Stomach smooth muscle (tissue), 2 donors: ENCODE results near the gene HIGD1C.

Experiments used
- H3K27ac ChIP-seq: one replicate; pipeline ENCODE4 v1.7.0; 2013; ENCODE audit warnings: mild to moderate bottlenecking, low read length, inconsistent platforms
- H3K27me3 ChIP-seq, 2 donors: one replicate each; pipeline ENCODE4 v1.7.0; 2013; ENCODE audit warnings: low read length in 2 of 2; ENCODE audit not compliant: insufficient read depth in 2 of 2, control insufficient read depth in 1 of 2
- H3K36me3 ChIP-seq, 2 donors: one replicate each; pipeline ENCODE4 v1.7.0; 2013; ENCODE audit warnings: low read length in 2 of 2; ENCODE audit not compliant: control insufficient read depth in 2 of 2, insufficient read depth in 2 of 2
- H3K4me1 ChIP-seq: one replicate; pipeline ENCODE4 v1.7.0; 2013; ENCODE audit warnings: low read length; ENCODE audit not compliant: control insufficient read depth, insufficient read depth
- H3K4me3 ChIP-seq, 2 donors: one replicate each; pipeline ENCODE4 v1.7.0; 2013; ENCODE audit warnings: low read length in 2 of 2
- H3K9ac ChIP-seq, 2 donors: one replicate each; pipeline ENCODE4 v1.7.0; 2013; ENCODE audit warnings: low read length in 2 of 2, mild to moderate bottlenecking in 1 of 2
- H3K9me3 ChIP-seq, 2 donors: one replicate each; pipeline ENCODE4 v1.7.0; 2013; ENCODE audit warnings: low read length in 2 of 2; ENCODE audit not compliant: control insufficient read depth in 2 of 2
- donor health status: healthy.
- donor health status: Pancreatic carcinoma.

The HIGD1C gene

GRCh38 chr12:51017452-51017851 is 65.1 kb downstream of the HIGD1C start:
- Histone ChIP-seq H3K9ac (no peak overlapping the region), H3K27me3 (no peaks in the 10 kb centered on the region), H3K36me3 (no peaks in the 10 kb centered on the region), H3K4me1 (peaks cover 2% of the 10 kb centered on the region), H3K9me3 (no peaks in the 10 kb centered on the region), H3K27ac (no peak overlapping the region), H3K4me3 (no peak overlapping the region)

- Histone ChIP-seq H3K4me1 (peaks cover 4% of the 10 kb centered on the region), H3K27me3 (no peaks in the 10 kb centered on the region), H3K9ac (no peak overlapping the region), H3K9me3 (no peaks in the 10 kb centered on the region), H3K27ac (no peak overlapping the region), H3K36me3 (no peaks in the 10 kb centered on the region), H3K4me3 (no peak overlapping the region)
Measured at GRCh38 chr12:51018956-51019355, 66.6 kb downstream of the HIGD1C start.

GRCh38 chr12:51019927-51020326 is 67.6 kb downstream of the HIGD1C start:
- Histone ChIP-seq H3K27ac (no peak overlapping the region), H3K9me3 (no peaks in the 10 kb centered on the region), H3K36me3 (no peaks in the 10 kb centered on the region), H3K4me3 (no peak overlapping the region), H3K9ac (no peak overlapping the region), H3K27me3 (no peaks in the 10 kb centered on the region), H3K4me1 (peaks cover 6% of the 10 kb centered on the region)
